Measurements from ENCODE around the gene PDE4D. TPM values are rescaled to one million over a fixed set of nuclear protein-coding genes. Genes with fewer than 3 reads are reported as not detected.

PDE4D gene
- total RNA-seq, 1 experiment from 2014 or later, result 3.6 TPM

DNA sequence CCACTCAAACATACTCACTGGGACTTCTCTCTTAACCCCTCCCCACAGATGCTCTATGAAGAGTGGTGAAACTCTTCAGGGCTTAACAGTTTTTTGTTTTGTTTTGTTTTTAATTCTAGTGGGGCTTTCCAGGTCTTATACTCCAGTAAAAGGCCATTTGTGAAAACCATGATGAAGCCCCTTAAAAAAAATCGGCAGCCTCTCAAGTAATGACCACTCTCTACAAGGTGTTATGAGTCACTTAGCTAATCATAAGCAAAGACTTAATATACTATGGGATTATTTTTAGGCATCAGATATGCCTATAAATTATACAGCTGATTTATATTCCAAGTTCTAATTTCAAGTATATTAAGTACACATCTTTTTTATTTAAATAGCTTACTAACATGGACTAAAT, 702.8 kb downstream of the PDE4D start:
- ChIA-PET POLR2A (ENCODE audit: unreplicated experiment) (no interaction called here), CTCF (no interaction called here)
- intact Hi-C loops (cut with micrococcal nuclease), result no loop called here
- no peaks in the 10 kb centered on the region for H3K9me3 ChIP-seq (ENCODE audit: low read length)
- no peak overlapping the region for H3K27ac ChIP-seq (ENCODE audit: low read length)
- H3K36me3 ChIP-seq (ENCODE audit: low read depth, low read length), result no peaks in the 10 kb centered on the region
- ATAC-seq (no peak), DNase-seq (no peak)
- no peak overlapping the region for H3K9ac ChIP-seq (ENCODE audit: low read length)
- no peaks in the 10 kb centered on the region for H3F3A ChIP-seq (ENCODE audit: low read length, unreplicated experiment)
- no TSS peak for BruUV-seq (replicated peaks)
- no peak overlapping the region for H3K4me3 ChIP-seq (ENCODE audit: low read length)
- H3K27me3 ChIP-seq (ENCODE audit: low read length), result no peaks in the 10 kb centered on the region
- no peaks in the 10 kb centered on the region for H3K79me2 ChIP-seq (ENCODE audit: low read length)
- TF ChIP-seq EZH2phosphoT487 (IDR thresholded peaks at IDR 0.05; ENCODE audit: borderline replicate concordance, low read length) (no peak), EZH2 (IDR thresholded peaks at IDR 0.05; ENCODE audit: low read length, unreplicated experiment) (no peak)
- TF ChIP-seq, protein P1, sequence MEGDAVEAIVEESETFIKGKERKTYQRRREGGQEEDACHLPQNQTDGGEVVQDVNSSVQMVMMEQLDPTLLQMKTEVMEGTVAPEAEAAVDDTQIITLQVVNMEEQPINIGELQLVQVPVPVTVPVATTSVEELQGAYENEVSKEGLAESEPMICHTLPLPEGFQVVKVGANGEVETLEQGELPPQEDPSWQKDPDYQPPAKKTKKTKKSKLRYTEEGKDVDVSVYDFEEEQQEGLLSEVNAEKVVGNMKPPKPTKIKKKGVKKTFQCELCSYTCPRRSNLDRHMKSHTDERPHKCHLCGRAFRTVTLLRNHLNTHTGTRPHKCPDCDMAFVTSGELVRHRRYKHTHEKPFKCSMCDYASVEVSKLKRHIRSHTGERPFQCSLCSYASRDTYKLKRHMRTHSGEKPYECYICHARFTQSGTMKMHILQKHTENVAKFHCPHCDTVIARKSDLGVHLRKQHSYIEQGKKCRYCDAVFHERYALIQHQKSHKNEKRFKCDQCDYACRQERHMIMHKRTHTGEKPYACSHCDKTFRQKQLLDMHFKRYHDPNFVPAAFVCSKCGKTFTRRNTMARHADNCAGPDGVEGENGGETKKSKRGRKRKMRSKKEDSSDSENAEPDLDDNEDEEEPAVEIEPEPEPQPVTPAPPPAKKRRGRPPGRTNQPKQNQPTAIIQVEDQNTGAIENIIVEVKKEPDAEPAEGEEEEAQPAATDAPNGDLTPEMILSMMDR (conservative IDR thresholded peaks at IDR 0.05; ENCODE audit: low read depth, low read length), result no peak
- peaks cover 9% of the 10 kb centered on the region; the same call in 1 of the 2 replicates for H3K4me1 ChIP-seq (ENCODE audit: insufficient read depth, low read length)
- no peak overlapping the region for H2AFZ ChIP-seq (ENCODE audit: low read length)
- no peaks in the 10 kb centered on the region for H4K20me1 ChIP-seq (ENCODE audit: low read length)
- no peak overlapping the region for H3K4me2 ChIP-seq (ENCODE audit: low read length)
- H3K9me2 ChIP-seq (replicated peaks; ENCODE audit: low read length), result no peaks in the 10 kb centered on the region

DNA sequence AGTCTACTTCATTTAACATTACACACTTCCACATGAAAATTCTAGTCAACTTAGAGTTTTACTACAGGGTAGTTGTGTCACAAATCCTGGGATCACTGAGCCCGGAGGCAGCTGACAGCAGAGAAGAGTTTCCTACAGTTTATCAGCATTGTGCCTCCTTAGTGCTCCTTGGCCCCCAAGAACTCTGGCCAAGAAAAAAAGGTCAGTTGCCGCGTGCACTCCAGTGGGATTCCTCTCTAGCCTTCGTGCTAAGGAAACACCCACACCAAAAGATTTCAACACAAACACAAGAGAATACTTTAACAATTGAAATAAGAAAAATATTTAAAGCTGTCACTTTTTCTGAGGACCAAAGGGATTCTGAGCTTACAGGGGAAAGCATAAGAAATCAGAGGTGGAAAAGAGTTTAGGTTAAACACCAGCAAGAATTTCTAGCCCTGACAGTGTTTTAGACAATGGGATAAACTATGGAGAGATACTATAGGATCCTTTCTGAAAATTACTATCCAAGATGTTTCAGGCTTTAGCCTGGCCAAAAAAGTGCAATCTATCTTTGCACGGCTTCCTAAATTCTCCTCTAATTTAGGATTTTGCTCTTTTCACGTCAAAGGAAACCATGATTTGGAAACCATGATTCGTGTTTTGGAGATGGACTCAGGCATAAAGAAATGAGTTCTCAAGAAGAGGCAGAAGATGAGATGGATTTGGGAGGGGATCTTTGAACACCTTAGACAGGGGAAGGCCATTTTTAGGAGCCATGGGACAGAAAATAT, 703.9 kb downstream of the PDE4D start:
- Histone ChIP-seq H3K27me3 (ENCODE audit: low read length) (no peaks in the 10 kb centered on the region), H3K9ac (ENCODE audit: low read length) (no peak overlapping the region), H3K9me3 (ENCODE audit: low read length) (no peaks in the 10 kb centered on the region), H3K79me2 (ENCODE audit: low read length) (no peaks in the 10 kb centered on the region), H3K9me2 (replicated peaks; ENCODE audit: low read length) (no peaks in the 10 kb centered on the region), H3K4me3 (ENCODE audit: low read length) (no peak overlapping the region), H3K4me2 (ENCODE audit: low read length) (no peak overlapping the region), H3K4me1 (ENCODE audit: insufficient read depth, low read length) (peaks cover 9% of the 10 kb centered on the region; the same call in 1 of the 2 replicates), H3K27ac (ENCODE audit: low read length) (no peak overlapping the region), H3K36me3 (ENCODE audit: low read depth, low read length) (no peaks in the 10 kb centered on the region), H4K20me1 (ENCODE audit: low read length) (no peaks in the 10 kb centered on the region), H2AFZ (ENCODE audit: low read length) (no peak overlapping the region), H3F3A (ENCODE audit: low read length, unreplicated experiment) (no peaks in the 10 kb centered on the region)
- POLR2A ChIA-PET (ENCODE audit: unreplicated experiment), result no interaction called here
- BruUV-seq (replicated peaks), result no TSS peak
- ATAC-seq, result no peak
- intact Hi-C loops (cut with micrococcal nuclease), result no loop called here
- CTCF ChIA-PET, result no interaction called here
- DNase-seq, result no peak
- TF ChIP-seq EZH2 (IDR thresholded peaks at IDR 0.05; ENCODE audit: low read length, unreplicated experiment) (no peak), EZH2phosphoT487 (IDR thresholded peaks at IDR 0.05; ENCODE audit: borderline replicate concordance, low read length) (no peak)
- TF ChIP-seq, protein P1 (conservative IDR thresholded peaks at IDR 0.05; ENCODE audit: low read depth, low read length), result no peak
